Lower lobe of right lung (tissue), 2 donors: Measurements from ENCODE around the gene SLC39A11. TPM values are rescaled to one million over a fixed set of nuclear protein-coding genes. Genes with fewer than 3 reads are reported as not detected.
"Not testable (repeated sequence)": the region's sequence is repeated elsewhere in the genome, so short reads cannot be mapped to it uniquely, and the experiment has no call there.

Experiments used
- ATAC-seq, 2 donors: fragments of 200-7000 bp; cut with Tn5 transposase; one replicate each; pipeline ENCODE4 v1.9.1; 2020 to 2022; ENCODE audit warnings: mild to moderate bottlenecking in 2 of 2, moderate library complexity in 2 of 2
- DNase-seq: peaks from one replicate; pipeline ENCODE4 v3.0.0-alpha.2; 2020
- H3K27ac ChIP-seq: fragments of 200-600 bp; one replicate; pipeline ENCODE4 v1.8.0; 2022
- H3K27me3 ChIP-seq: fragments of 200-600 bp; one replicate; pipeline ENCODE4 v1.8.0; 2022; ENCODE audit warnings: low read depth
- H3K36me3 ChIP-seq: fragments of 200-600 bp; one replicate; pipeline ENCODE4 v1.8.0; 2022; ENCODE audit warnings: mild to moderate bottlenecking
- H3K4me1 ChIP-seq: fragments of 200-600 bp; one replicate; pipeline ENCODE4 v1.8.0; 2022
- H3K4me3 ChIP-seq: fragments of 200-600 bp; one replicate; pipeline ENCODE4 v1.8.0; 2022; ENCODE audit warnings: mild to moderate bottlenecking
- H3K9me3 ChIP-seq: fragments of 200-600 bp; one replicate; pipeline ENCODE4 v1.8.0; 2022
- intact Hi-C: fragments of 100-400 bp; cut with DNase I; formaldehyde crosslinking; loops from one replicate; pipeline ENCODE4 v1.11.0; 2022
- total RNA-seq: library from RNA; stranded (reverse); fragmentation: NEBNext Ultra II Directional; extraction: Animal tissue kit (Norgen Biotek cat#: 25700); gene quantifications from one replicate; pipeline ENCODE4 v1.2.1, GENCODE V29; 2021
- TF ChIP-seq, protein P1 (sequence below): fragments of 200-600 bp; IDR thresholded peaks from one replicate; pipeline ENCODE4 v1.8.0; 2022; ENCODE audit warnings: antibody characterized with exemption, mild to moderate bottlenecking
- donor health status: DM: no; HTN: yes; CAD: no; lungs with severe emphysema.

Gene SLC39A11
- total RNA-seq, 1 donor from 2014 or later: 39.7 TPM

DNA sequence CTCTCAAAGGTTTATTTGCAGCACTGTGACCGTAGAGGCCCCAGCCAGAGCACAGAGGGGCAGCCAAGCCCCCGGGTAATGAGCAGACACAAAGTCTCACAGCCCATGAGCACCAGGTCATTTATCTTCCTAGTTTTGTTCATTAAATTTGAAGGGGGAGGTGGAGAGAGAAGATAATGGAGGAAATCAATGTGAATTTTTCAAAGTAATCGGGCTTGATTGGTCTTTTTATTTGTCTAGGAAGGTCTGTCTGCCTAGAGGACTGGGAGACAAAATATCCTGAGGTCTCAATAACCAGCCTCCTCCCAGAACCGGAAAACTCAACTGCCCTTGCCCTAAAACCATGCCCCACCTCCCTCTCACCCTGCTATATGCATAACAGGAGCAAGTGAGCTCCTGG is 189.0 kb downstream of the SLC39A11 start:
- Histone ChIP-seq H3K36me3 (no peaks in the 10 kb centered on the region), H3K27ac (no peak overlapping the region), H3K27me3 (no peaks in the 10 kb centered on the region), H3K4me1 (no peaks in the 10 kb centered on the region), H3K9me3 (no peaks in the 10 kb centered on the region), H3K4me3 (no peak overlapping the region)
- no peak for ATAC-seq
- TF ChIP-seq, protein P1, sequence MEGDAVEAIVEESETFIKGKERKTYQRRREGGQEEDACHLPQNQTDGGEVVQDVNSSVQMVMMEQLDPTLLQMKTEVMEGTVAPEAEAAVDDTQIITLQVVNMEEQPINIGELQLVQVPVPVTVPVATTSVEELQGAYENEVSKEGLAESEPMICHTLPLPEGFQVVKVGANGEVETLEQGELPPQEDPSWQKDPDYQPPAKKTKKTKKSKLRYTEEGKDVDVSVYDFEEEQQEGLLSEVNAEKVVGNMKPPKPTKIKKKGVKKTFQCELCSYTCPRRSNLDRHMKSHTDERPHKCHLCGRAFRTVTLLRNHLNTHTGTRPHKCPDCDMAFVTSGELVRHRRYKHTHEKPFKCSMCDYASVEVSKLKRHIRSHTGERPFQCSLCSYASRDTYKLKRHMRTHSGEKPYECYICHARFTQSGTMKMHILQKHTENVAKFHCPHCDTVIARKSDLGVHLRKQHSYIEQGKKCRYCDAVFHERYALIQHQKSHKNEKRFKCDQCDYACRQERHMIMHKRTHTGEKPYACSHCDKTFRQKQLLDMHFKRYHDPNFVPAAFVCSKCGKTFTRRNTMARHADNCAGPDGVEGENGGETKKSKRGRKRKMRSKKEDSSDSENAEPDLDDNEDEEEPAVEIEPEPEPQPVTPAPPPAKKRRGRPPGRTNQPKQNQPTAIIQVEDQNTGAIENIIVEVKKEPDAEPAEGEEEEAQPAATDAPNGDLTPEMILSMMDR: no peak
- DNase-seq: no peak
- intact Hi-C loops: no loop called here

DNA sequence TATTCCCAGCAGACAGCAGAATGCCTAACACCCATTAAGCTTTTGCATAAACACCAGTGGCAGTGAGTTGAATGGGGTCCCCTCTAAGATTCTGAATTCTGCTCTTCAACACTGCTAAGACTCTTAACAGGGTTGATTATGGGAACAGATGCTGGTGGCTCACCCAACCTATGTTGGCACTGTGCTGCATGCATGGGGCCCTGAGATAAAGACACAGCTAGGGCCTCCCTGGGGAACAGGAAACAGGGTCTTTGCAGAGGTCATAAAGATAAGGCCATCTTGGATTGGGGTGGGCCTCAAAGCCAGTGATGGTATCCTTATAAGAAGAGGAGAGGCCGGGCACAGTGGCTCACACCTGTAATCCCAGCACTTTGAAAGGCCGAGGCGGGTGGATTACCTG is 190.8 kb downstream of the SLC39A11 start:
- H3K27me3 ChIP-seq: no peaks in the 10 kb centered on the region
- H3K9me3 ChIP-seq: no peaks in the 10 kb centered on the region
- intact Hi-C loops: no loop called here
- ATAC-seq (no peak), DNase-seq (no peak)
- TF ChIP-seq, protein P1: no peak
- no peak overlapping the region for H3K4me3 ChIP-seq
- no peaks in the 10 kb centered on the region for H3K36me3 ChIP-seq
- no peaks in the 10 kb centered on the region for H3K4me1 ChIP-seq
- no peak overlapping the region for H3K27ac ChIP-seq

DNA sequence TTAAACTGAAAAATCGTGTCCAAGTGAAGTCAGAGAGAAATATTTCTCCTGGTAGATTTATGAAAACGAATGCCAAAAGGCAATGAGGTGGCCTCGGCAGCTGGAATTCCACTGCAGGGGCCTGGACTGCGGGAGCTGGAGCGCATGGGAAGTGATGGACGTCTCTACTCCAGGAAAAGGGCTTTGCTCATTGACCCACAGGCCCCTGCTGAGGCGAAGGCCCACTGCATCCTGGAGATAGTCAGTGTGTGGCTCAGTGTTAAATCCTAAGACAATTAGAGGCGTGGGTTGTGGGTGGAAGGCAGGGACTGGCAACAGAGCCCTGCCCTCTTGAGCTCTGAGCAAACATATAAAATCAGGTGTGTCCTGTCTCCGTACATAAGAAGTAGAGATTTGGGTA is 191.4 kb downstream of the SLC39A11 start:
- Histone ChIP-seq H3K27me3 (no peaks in the 10 kb centered on the region), H3K4me3 (no peak overlapping the region), H3K9me3 (no peaks in the 10 kb centered on the region), H3K36me3 (no peaks in the 10 kb centered on the region), H3K27ac (no peak overlapping the region), H3K4me1 (no peaks in the 10 kb centered on the region)
- ATAC-seq (no peak), DNase-seq (no peak)
- intact Hi-C loops: no loop called here
- TF ChIP-seq, protein P1: no peak

DNA sequence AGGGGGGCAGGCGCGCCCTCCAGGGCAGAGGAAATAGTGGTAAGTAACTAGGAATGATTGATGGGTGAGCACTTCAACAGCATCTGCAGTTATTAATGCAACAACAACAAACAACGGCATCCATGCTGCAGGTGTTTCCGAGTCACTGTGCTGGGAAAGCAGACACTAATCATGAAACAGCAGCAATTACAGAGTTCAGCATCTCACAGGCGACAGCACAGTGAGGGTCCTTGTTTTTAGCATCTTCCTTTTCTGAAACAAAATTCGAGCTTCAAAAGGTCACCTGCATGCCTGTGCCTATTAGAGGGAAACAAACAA is 191.9 kb downstream of the SLC39A11 start:
- ATAC-seq: no peak
- no peaks in the 10 kb centered on the region for H3K9me3 ChIP-seq
- intact Hi-C loops: no loop called here
- no peaks in the 10 kb centered on the region for H3K27me3 ChIP-seq
- no peak for DNase-seq
- H3K27ac ChIP-seq: no peak overlapping the region
- no peaks in the 10 kb centered on the region for H3K4me1 ChIP-seq
- no peaks in the 10 kb centered on the region for H3K36me3 ChIP-seq
- H3K4me3 ChIP-seq: no peak overlapping the region
- TF ChIP-seq, protein P1: no peak

DNA sequence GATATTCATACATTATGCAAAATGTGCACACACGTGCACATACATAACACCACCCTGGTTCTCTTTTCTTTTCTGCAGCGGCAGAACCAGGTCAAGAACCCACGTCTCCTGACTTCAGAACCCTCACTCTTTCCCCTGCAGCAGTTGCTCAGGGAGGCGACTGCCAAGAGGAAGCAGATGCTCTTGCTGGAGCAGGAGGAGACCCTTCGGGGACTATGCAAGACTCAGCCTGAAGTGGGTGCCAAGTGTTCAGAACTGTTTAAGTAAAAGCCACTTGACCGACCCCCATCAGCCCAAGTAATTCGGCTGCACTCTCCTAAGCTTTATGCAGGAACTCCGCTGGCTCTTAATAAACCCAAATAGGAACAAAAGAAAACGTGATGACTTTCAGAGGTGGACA is 193.8 kb downstream of the SLC39A11 start:
- Histone ChIP-seq H3K36me3 (no peaks in the 10 kb centered on the region), H3K27me3 (no peaks in the 10 kb centered on the region), H3K4me3 (no peak overlapping the region), H3K4me1 (no peaks in the 10 kb centered on the region), H3K27ac (no peak overlapping the region), H3K9me3 (no peaks in the 10 kb centered on the region)
- ATAC-seq (no peak), DNase-seq (no peak)
- TF ChIP-seq, protein P1: no peak
- intact Hi-C loops: no loop called here

DNA sequence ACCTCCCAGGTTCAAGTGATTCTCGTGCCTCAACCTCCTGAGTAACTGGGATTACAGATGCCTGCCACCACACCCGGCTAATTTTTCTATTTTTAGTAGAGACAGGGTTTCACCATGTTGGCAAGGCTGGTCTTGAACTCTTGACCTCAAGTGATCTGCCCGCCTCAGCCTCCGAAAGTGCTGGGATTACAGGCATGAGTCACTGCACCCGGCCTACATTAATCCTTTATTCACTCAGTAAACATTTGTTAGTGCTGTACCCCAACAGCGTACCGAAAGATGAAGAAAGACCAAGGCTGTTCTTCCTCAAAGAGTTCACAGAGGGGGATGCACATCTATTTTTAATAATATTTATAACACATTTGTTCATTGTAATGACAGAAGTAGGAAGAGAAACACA is 196.2 kb downstream of the SLC39A11 start:
- ATAC-seq, H3K4me1 ChIP-seq, intact Hi-C loops, DNase-seq, H3K4me3 ChIP-seq, H3K36me3 ChIP-seq, H3K27me3 ChIP-seq, H3K9me3 ChIP-seq, H3K27ac ChIP-seq: not testable (repeated sequence)
